H1 (cell line): Measurements from ENCODE around the gene DYSF.

Experiments
- NANOG ChIP-seq: IDR thresholded peaks from 2 replicates; pipeline ENCODE4 v1.6.1; 2011; ENCODE audit warnings: low read length, low read depth, mild to moderate bottlenecking, inconsistent platforms; ENCODE audit not compliant: insufficient read depth, poor library complexity, severe bottlenecking
- TF ChIP-seq, protein P1 (sequence below), 3 experiments: IDR thresholded peaks; 1 replicate in 2 of 3; 2 replicates in 1 of 3; pipeline versions ENCODE4 v1.5.1 to v1.6.1; 2011; ENCODE audit warnings: low read length in 3 of 3, mild to moderate bottlenecking in 3 of 3, inconsistent platforms in 2 of 3, low read depth in 1 of 3, moderate library complexity in 1 of 3; ENCODE audit not compliant: insufficient read depth in 1 of 3; ENCODE audit errors: control extremely low read depth in 1 of 3

DNA sequence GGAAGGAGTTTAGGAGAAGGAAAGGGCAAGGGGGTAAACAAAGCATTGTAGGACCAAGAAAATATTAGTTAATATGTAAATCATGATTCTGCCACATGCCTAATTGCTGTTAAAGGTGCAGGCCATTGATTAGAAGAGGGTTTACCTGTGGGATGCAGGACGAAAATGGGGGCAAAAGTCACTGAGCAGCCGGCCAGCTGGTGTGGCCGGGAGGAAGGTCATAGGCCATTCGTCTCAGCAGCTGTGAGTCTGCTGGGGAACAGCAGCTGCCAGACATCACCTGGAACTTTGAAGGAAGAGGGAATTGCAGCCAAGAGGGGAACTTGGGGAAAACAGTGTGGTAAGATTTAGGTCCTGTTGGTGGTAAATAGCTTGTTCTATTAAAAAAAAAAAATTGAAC is 184.4 kb downstream of the DYSF start:
- TF ChIP-seq NANOG, result no peak
- TF ChIP-seq, protein P1, sequence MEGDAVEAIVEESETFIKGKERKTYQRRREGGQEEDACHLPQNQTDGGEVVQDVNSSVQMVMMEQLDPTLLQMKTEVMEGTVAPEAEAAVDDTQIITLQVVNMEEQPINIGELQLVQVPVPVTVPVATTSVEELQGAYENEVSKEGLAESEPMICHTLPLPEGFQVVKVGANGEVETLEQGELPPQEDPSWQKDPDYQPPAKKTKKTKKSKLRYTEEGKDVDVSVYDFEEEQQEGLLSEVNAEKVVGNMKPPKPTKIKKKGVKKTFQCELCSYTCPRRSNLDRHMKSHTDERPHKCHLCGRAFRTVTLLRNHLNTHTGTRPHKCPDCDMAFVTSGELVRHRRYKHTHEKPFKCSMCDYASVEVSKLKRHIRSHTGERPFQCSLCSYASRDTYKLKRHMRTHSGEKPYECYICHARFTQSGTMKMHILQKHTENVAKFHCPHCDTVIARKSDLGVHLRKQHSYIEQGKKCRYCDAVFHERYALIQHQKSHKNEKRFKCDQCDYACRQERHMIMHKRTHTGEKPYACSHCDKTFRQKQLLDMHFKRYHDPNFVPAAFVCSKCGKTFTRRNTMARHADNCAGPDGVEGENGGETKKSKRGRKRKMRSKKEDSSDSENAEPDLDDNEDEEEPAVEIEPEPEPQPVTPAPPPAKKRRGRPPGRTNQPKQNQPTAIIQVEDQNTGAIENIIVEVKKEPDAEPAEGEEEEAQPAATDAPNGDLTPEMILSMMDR (IDR thresholded peaks at IDR 0.05; ENCODE audit: control extremely low read depth in 1 of 3, insufficient read depth in 1 of 3, low read depth in 1 of 3, low read length in 3 of 3), result no peak
